Osteoblast (primary cell): ENCODE data around the gene DEK. TPM values are rescaled to one million over a fixed set of nuclear protein-coding genes. Genes with fewer than 3 reads are reported as not detected.
"Not testable (repeated sequence)": the region's sequence is repeated elsewhere in the genome, so short reads cannot be mapped to it uniquely, and the experiment has no call there.

ENCODE experiments used
- DNase-seq: peaks from one replicate; pipeline ENCODE4 v3.0.0; 2011; ENCODE audit warnings: low spot score, mixed read lengths; ENCODE audit not compliant: insufficient read length; ENCODE audit errors: missing footprints
- H2AFZ ChIP-seq: 2 replicates; pipeline ENCODE4 v1.6.0; 2011; ENCODE audit warnings: mild to moderate bottlenecking, low read length
- H3K27ac ChIP-seq: 2 replicates; pipeline ENCODE4 v1.5.1; 2011; ENCODE audit warnings: mild to moderate bottlenecking, low read depth, low read length, moderate library complexity
- H3K27me3 ChIP-seq: 2 replicates; pipeline ENCODE4 v1.6.0; 2012; ENCODE audit warnings: mild to moderate bottlenecking, control low read depth, inconsistent platforms, low read length, moderate library complexity; ENCODE audit not compliant: insufficient read depth
- H3K36me3 ChIP-seq: 2 replicates; pipeline ENCODE4 v1.5.1; 2011; ENCODE audit warnings: mild to moderate bottlenecking, low read length, control low read depth, moderate library complexity; ENCODE audit not compliant: insufficient read depth
- H3K4me1 ChIP-seq: 2 replicates; pipeline ENCODE4 v1.5.1; 2011; ENCODE audit warnings: mild to moderate bottlenecking, low read length, control low read depth, moderate library complexity; ENCODE audit not compliant: insufficient read depth
- H3K4me2 ChIP-seq: 2 replicates; pipeline ENCODE4 v1.6.0; 2011; ENCODE audit warnings: mild to moderate bottlenecking, low read length; ENCODE audit not compliant: insufficient read depth
- H3K4me3 ChIP-seq: fragments of 200-600 bp; sonication (generic); 3 replicates; pipeline ENCODE4 v1.5.1; 2012; ENCODE audit warnings: mild to moderate bottlenecking, low read length, inconsistent platforms; ENCODE audit not compliant: insufficient read depth
- H3K79me2 ChIP-seq: 2 replicates; pipeline ENCODE4 v1.6.0; 2012; ENCODE audit warnings: mild to moderate bottlenecking, low read length, control low read depth, inconsistent platforms; ENCODE audit not compliant: insufficient read depth
- H3K9me3 ChIP-seq: 2 replicates; pipeline ENCODE4 v1.5.1; 2011; ENCODE audit warnings: low read depth, low read length, control low read depth
- H4K20me1 ChIP-seq: 2 replicates; pipeline ENCODE4 v1.6.0; 2012; ENCODE audit warnings: mild to moderate bottlenecking, low read length, control low read depth; ENCODE audit not compliant: insufficient read depth
- total RNA-seq: library from RNA; depleted of rRNA; stranded (reverse); fragments of >200 nt; gene quantifications from 2 replicates; pipeline ENCODE4 v1.2.3, GENCODE V29; 2012
- TF ChIP-seq, protein P1 (sequence below): IDR thresholded peaks from 2 replicates; pipeline ENCODE4 v1.5.1; 2011; ENCODE audit warnings: mild to moderate bottlenecking, low read depth, low read length, moderate library complexity; ENCODE audit errors: extremely low read depth

DEK gene, protein sequence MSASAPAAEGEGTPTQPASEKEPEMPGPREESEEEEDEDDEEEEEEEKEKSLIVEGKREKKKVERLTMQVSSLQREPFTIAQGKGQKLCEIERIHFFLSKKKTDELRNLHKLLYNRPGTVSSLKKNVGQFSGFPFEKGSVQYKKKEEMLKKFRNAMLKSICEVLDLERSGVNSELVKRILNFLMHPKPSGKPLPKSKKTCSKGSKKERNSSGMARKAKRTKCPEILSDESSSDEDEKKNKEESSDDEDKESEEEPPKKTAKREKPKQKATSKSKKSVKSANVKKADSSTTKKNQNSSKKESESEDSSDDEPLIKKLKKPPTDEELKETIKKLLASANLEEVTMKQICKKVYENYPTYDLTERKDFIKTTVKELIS
- total RNA-seq = 102 and 113 TPM in 2 replicates

DNA sequence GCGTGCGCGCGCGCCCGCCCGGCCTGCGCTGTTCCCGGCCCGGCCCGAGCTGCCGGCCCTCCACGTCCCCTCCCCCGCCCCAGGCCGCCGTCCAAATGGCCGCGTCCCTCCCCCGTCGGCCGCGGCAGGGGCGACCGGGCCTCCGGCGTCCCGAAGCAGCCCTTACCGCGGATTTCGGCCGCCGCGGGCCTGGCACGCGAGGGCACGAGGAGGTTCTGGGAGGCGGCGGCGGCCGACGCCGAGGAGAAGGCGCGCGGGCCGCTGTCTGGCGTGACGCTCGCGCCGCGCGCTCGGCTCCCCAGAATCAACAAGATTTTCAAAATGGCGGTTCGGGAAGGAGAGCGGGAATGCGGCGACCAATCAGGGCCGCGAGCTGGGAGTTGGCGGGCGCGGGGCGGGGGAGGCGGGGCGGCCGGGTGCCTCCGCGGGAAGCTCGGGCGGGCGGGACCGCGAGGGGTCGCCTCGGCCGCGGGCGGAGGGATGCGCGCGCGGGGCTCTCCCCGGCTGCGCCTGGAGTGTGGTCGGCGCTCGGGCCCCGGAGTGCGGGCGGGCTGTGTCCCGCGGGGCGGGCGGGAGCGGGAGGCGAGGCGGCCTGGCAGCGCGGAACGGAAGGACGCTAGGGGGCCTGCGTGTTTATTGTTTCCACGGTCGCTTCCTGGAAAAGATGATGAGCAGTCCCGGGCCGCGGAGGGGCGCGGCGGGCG, at the start of gene DEK:
TSS of gene DEK (minus strand) at position 312 of the 704 bp plus-strand sequence. CDS start 543 bp downstream, outside the sequence.
- peaks cover 46% of the 10 kb centered on the region for H3K79me2 ChIP-seq
- no peaks in the 10 kb centered on the region for H3K27me3 ChIP-seq
- H4K20me1 ChIP-seq = peaks cover 7% of the 10 kb centered on the region
- peak; percentile 98 for DNase-seq
- no peaks in the 10 kb centered on the region for H3K9me3 ChIP-seq
- H2AFZ ChIP-seq = peak within 1 kb of the TSS; percentile 92
- TF ChIP-seq, protein P1, sequence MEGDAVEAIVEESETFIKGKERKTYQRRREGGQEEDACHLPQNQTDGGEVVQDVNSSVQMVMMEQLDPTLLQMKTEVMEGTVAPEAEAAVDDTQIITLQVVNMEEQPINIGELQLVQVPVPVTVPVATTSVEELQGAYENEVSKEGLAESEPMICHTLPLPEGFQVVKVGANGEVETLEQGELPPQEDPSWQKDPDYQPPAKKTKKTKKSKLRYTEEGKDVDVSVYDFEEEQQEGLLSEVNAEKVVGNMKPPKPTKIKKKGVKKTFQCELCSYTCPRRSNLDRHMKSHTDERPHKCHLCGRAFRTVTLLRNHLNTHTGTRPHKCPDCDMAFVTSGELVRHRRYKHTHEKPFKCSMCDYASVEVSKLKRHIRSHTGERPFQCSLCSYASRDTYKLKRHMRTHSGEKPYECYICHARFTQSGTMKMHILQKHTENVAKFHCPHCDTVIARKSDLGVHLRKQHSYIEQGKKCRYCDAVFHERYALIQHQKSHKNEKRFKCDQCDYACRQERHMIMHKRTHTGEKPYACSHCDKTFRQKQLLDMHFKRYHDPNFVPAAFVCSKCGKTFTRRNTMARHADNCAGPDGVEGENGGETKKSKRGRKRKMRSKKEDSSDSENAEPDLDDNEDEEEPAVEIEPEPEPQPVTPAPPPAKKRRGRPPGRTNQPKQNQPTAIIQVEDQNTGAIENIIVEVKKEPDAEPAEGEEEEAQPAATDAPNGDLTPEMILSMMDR = peak; percentile 38
- H3K27ac ChIP-seq = peak within 1 kb of the TSS; percentile 73
- H3K4me3 ChIP-seq = peak within 1 kb of the TSS; percentile 92
- H3K36me3 ChIP-seq = no peaks in the 10 kb centered on the region
- peak within 1 kb of the TSS; percentile 92 for H3K4me2 ChIP-seq
- H3K4me1 ChIP-seq = peaks cover 33% of the 10 kb centered on the region

DNA sequence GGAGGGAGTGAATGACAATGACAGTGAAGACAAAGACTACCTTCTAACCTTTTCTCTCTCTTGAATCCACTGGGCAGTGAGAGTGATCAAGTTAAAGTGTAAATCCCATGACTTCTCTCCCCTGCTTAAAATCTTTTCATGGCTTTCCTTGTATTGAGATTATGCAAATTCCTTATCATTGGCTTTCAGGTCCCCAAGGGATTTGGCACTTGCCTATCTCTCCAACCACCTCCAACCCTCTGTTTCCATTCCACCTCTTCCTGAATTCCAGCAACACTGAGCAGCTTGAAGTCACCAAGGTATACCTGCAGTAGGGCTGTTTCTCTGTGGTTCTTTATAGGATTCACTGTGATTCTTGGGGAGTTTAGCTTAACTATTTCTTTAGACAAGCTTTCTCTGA, 48.0 kb upstream of the DEK start:
- TF ChIP-seq, protein P1 = no peak
- Histone ChIP-seq H3K4me3 (no peak overlapping the region), H3K9me3 (no peaks in the 10 kb centered on the region), H3K79me2 (no peaks in the 10 kb centered on the region), H3K27ac (no peak overlapping the region), H3K36me3 (no peaks in the 10 kb centered on the region), H3K4me2 (no peak overlapping the region), H3K27me3 (no peaks in the 10 kb centered on the region), H2AFZ (no peak overlapping the region), H3K4me1 (peaks cover 10% of the 10 kb centered on the region), H4K20me1 (no peaks in the 10 kb centered on the region)
- no peak for DNase-seq

DNA sequence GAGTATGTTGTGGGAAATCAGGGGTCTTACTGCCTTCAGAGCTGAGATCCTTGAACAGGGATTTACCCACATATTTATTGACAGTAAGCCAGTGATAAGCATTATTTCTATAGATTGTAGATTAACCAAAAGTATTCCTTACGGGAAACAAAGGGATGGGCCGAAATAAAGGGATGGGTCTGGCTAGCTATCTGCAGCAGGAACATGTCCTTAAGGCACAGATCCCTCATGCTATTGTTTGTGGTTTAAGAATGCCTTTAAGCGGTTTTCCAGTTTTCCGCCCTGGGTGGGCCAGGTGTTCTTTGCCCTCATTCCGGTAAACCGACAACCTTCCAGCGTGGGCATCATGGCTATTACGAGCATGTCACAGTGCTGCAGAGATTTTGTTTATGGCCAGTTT, 45.7 kb upstream of the DEK start:
- H3K9me3 ChIP-seq, DNase-seq, H3K27ac ChIP-seq, H3K27me3 ChIP-seq, H2AFZ ChIP-seq, H3K36me3 ChIP-seq, H3K4me3 ChIP-seq, H3K4me2 ChIP-seq, H3K79me2 ChIP-seq, H4K20me1 ChIP-seq: not testable (repeated sequence)
- peaks cover 22% of the 10 kb centered on the region for H3K4me1 ChIP-seq

DNA sequence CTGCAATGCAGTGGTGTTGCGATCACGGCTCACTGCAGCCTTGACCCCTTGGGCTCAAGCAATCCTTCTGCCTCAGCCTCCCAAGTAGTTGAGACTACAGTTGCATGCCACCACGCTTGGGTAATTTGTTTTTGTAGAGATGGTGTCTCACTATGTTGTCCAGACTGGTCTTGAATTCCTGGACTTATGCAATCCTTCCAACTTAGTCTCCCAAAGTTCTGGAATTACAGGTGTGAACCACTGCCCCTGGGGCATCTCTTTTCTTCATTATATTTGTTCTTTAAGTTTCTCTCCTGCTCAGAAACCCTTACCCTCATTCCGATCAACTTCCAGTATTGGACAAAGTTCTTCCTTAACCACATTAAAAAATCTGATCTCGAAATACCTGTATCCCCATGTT, 44.7 kb upstream of the DEK start:
- H4K20me1 ChIP-seq = no peaks in the 10 kb centered on the region
- H3K4me3 ChIP-seq = no peak overlapping the region
- DNase-seq = no peak
- TF ChIP-seq, protein P1 = no peak
- no peak overlapping the region for H3K4me2 ChIP-seq
- peaks cover 22% of the 10 kb centered on the region for H3K4me1 ChIP-seq
- H3K36me3 ChIP-seq = no peaks in the 10 kb centered on the region
- no peaks in the 10 kb centered on the region for H3K27me3 ChIP-seq
- H3K9me3 ChIP-seq = no peaks in the 10 kb centered on the region
- no peak overlapping the region for H3K27ac ChIP-seq
- H2AFZ ChIP-seq = no peak overlapping the region
- no peaks in the 10 kb centered on the region for H3K79me2 ChIP-seq
